Caco-2 (cell line): Measurements from ENCODE around the gene PHB1. TPM values are rescaled to one million over a fixed set of nuclear protein-coding genes. Genes with fewer than 3 reads are reported as not detected.
A peak's percentile ranks its signal among the peaks of the same experiment; 100 is the strongest.

Experiments
- BruUV-seq: library from RNA; stranded (reverse); fragments of 400-500 nt; replicated peaks from 2 replicates; lab custom pipeline; 2021; lab: Mats Ljungman, UMichigan
- CTCF ChIA-PET: fragments of 300-600 bp; sonication (Branson Sonifier 250); formaldehyde crosslinking; loops from one replicate; lab custom pipeline; 2022; ENCODE audit warnings: antibody characterized with exemption; lab: Charles Lee
- POLR2A ChIA-PET: fragments of 300-600 bp; sonication (Branson Sonifier 250); formaldehyde crosslinking; loops from one replicate; lab custom pipeline; 2022; ENCODE audit warnings: antibody characterized with exemption; lab: Charles Lee
- DNase-seq, 2 experiments: peaks; one replicate each; pipeline versions ENCODE4 v3.0.0 to v3.0.0-alpha.2; 2020 to 2022
- H3K27me3 ChIP-seq: replicated peaks from 2 replicates; pipeline ENCODE4 v1.6.0; 2011; ENCODE audit warnings: low read length; ENCODE audit not compliant: control insufficient read depth, insufficient read depth
- H3K36me3 ChIP-seq: 2 replicates; pipeline ENCODE4 v1.5.1; 2011; ENCODE audit warnings: low read length; ENCODE audit not compliant: control insufficient read depth, insufficient read depth
- H3K4me1 ChIP-seq: fragments of 250-450 bp; sonication (Bioruptor Pico); 2 replicates; pipeline ENCODE4 v1.5.1; 2020; ENCODE audit warnings: mild to moderate bottlenecking
- H3K4me3 ChIP-seq: 2 replicates; pipeline ENCODE4 v1.5.1; 2011; ENCODE audit warnings: low read depth, mild to moderate bottlenecking, control low read depth, low read length
- H3K9me3 ChIP-seq: fragments of 250-450 bp; sonication (Bioruptor Pico); 2 replicates; pipeline ENCODE4 v1.5.1; 2020; ENCODE audit warnings: mild to moderate bottlenecking, moderate library complexity
- H3K27ac Mint-ChIP-seq: one replicate; pipeline ENCODE4 v1.8.0; 2022; ENCODE audit warnings: mixed read lengths; ENCODE audit not compliant: unreplicated experiment
- H3K27me3 Mint-ChIP-seq: one replicate; pipeline ENCODE4 v1.8.0; 2022; ENCODE audit warnings: mixed read lengths; ENCODE audit not compliant: insufficient read depth, unreplicated experiment
- H3K36me3 Mint-ChIP-seq: one replicate; pipeline ENCODE4 v1.8.0; 2022; ENCODE audit warnings: mild to moderate bottlenecking, mixed read lengths; ENCODE audit not compliant: insufficient read depth, unreplicated experiment
- H3K4me1 Mint-ChIP-seq: one replicate; pipeline ENCODE4 v1.8.0; 2022; ENCODE audit warnings: low read depth, mixed read lengths; ENCODE audit not compliant: unreplicated experiment
- H3K4me3 Mint-ChIP-seq: one replicate; pipeline ENCODE4 v1.8.0; 2022; ENCODE audit warnings: mild to moderate bottlenecking, moderate library complexity, mixed read lengths; ENCODE audit not compliant: unreplicated experiment
- H3K9me3 Mint-ChIP-seq: one replicate; pipeline ENCODE4 v1.8.0; 2022; ENCODE audit warnings: mixed read lengths; ENCODE audit not compliant: unreplicated experiment
- intact Hi-C: fragments of 100-400 bp; cut with micrococcal nuclease; formaldehyde crosslinking; loops from one replicate; pipeline ENCODE4 v1.10.0; 2022; ENCODE audit not compliant: unreplicated experiment
- total RNA-seq: library from RNA; stranded (reverse); gene quantifications from 2 replicates; pipeline ENCODE4 v1.2.3, GENCODE V29; 2022
- TF ChIP-seq, protein P1 (sequence below), 2 experiments: fragments of 200-600 bp in 1 of 2; IDR thresholded peaks; 1 replicate in 1 of 2; 2 replicates in 1 of 2; pipeline versions ENCODE4 v1.5.1 to v1.8.0; 2011 to 2022; ENCODE audit warnings: antibody characterized with exemption in 1 of 2, control low read depth in 1 of 2, inconsistent platforms in 1 of 2, low read depth in 1 of 2, low read length in 1 of 2, mild to moderate bottlenecking in 1 of 2, moderate library complexity in 1 of 2; ENCODE audit not compliant: insufficient read depth in 1 of 2, severe bottlenecking in 1 of 2, unreplicated experiment in 1 of 2

Gene PHB1
- total RNA-seq, 1 experiment from 2014 or later: 761 TPM

DNA sequence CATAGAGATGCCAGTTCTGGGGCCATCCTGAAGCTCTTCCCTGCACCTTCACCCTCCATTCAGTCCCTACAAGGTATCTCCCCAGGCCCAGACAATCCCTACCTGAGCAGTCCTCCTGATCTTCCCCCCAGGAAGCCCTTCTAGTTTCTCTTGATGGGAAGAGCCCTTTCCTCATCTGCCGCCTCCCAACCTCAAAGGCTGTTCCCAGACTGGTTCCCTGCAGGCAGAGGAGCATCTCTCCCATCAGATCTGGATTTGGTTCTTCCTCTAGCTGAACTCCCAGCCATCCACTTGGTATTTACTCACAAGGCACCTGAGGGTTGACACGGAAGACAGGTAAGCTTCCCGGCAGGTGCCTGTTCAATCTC is 24.6 kb upstream of the PHB1 start:
- ChIA-PET CTCF (interaction anchor here (1.4 kb wide), 1 partner anchor 131 kb away, joined by 4 read pairs; no protein-coding TSS in a partner anchor), POLR2A (no interaction called here)
- Mint-ChIP-seq H3K27me3 (peaks cover 49% of the 10 kb centered on the region), H3K9me3 (no peaks in the 10 kb centered on the region), H3K4me3 (no peak overlapping the region), H3K36me3 (no peaks in the 10 kb centered on the region), H3K27ac (no peak overlapping the region), H3K4me1 (no peaks in the 10 kb centered on the region)
- no peaks in the 10 kb centered on the region for H3K4me1 ChIP-seq
- H3K4me3 ChIP-seq: no peak overlapping the region
- intact Hi-C loops: loop anchor here (5.0 kb wide), 1 partner anchor 33 kb away; no protein-coding TSS in a partner anchor
- peak in 1 of 2 experiments; percentile 43 for DNase-seq
- no TSS peak for BruUV-seq
- no peaks in the 10 kb centered on the region for H3K9me3 ChIP-seq
- peaks cover 3% of the 10 kb centered on the region; the same call in 1 of the 2 replicates for H3K27me3 ChIP-seq
- TF ChIP-seq, protein P1, sequence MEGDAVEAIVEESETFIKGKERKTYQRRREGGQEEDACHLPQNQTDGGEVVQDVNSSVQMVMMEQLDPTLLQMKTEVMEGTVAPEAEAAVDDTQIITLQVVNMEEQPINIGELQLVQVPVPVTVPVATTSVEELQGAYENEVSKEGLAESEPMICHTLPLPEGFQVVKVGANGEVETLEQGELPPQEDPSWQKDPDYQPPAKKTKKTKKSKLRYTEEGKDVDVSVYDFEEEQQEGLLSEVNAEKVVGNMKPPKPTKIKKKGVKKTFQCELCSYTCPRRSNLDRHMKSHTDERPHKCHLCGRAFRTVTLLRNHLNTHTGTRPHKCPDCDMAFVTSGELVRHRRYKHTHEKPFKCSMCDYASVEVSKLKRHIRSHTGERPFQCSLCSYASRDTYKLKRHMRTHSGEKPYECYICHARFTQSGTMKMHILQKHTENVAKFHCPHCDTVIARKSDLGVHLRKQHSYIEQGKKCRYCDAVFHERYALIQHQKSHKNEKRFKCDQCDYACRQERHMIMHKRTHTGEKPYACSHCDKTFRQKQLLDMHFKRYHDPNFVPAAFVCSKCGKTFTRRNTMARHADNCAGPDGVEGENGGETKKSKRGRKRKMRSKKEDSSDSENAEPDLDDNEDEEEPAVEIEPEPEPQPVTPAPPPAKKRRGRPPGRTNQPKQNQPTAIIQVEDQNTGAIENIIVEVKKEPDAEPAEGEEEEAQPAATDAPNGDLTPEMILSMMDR (IDR thresholded peaks at IDR 0.05; ENCODE audit: insufficient read depth in 1 of 2, low read depth in 1 of 2, low read length in 1 of 2, severe bottlenecking in 1 of 2, unreplicated experiment in 1 of 2): no peak
- H3K36me3 ChIP-seq: no peaks in the 10 kb centered on the region

DNA sequence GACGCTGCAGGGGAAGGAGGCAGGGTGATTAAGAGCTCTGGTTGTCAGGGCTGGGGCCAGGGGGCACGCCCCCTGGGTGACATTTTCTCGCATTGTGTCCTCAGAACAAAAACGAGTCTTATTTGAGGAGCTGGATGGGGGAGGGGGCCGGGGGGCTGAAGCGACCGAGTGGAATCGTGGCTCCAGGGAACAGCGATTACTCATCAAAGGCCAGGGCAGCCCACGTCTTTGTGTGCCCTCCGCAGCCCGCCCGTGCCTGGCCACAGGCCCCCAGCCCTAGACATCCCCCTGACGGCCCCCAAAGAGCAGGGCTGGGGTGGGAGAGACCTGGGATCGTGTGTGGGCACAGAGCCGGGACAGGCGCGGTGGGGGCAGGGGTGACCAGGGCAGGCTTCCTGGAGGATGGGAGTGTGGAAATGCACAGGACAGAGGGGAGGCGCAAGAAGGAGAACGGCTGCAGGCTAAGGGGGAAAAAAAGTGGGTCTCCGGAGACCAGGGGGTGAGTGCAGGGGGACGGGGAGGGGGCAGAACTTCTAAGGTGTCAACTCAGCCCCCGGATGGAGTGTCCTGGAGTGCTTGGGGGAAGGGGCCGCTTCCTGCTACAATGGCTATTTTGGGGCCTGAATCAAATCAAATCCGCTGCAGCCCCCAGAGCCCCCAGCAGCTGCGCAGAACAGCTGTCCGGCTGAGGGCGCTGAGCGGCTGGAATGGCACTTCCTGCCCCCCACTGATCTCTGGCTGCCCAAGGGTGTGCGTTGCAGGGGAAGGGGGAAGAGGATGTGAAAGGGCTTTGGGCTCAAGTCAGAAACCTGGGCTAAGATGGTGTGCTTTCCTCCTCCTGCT is 24.0 kb upstream of the PHB1 start:
- TF ChIP-seq, protein P1 (IDR thresholded peaks at IDR 0.05; ENCODE audit: insufficient read depth in 1 of 2, low read depth in 1 of 2, low read length in 1 of 2, severe bottlenecking in 1 of 2, unreplicated experiment in 1 of 2): no peak
- no peaks in the 10 kb centered on the region for H3K9me3 ChIP-seq
- no peaks in the 10 kb centered on the region for H3K9me3 Mint-ChIP-seq
- no peaks in the 10 kb centered on the region for H3K36me3 Mint-ChIP-seq
- no peak overlapping the region for H3K27ac Mint-ChIP-seq
- no peak overlapping the region for H3K4me3 ChIP-seq
- no peaks in the 10 kb centered on the region for H3K4me1 ChIP-seq
- no peaks in the 10 kb centered on the region for H3K36me3 ChIP-seq
- ChIA-PET POLR2A (interaction anchor here (0.6 to 0.7 kb wide), 4 partner anchors 47 to 270 kb away, joined by 3 to 4 read pairs (median 3); no protein-coding TSS in a partner anchor), CTCF (interaction anchor here (0.6 to 1.7 kb wide), 7 partner anchors 10 to 132 kb away, joined by 3 to 7 read pairs (median 3); partner anchors contain the start of genes NGFR and PHB1)
- H3K4me3 Mint-ChIP-seq: no peak overlapping the region
- H3K27me3 Mint-ChIP-seq: peaks cover 48% of the 10 kb centered on the region
- peaks cover 3% of the 10 kb centered on the region; the same call in 1 of the 2 replicates for H3K27me3 ChIP-seq
- intact Hi-C loops: loop anchor here (5.0 kb wide), 1 partner anchor 34 kb away; no protein-coding TSS in a partner anchor
- peak in 1 of 2 experiments; percentile 46 for DNase-seq
- no peaks in the 10 kb centered on the region for H3K4me1 Mint-ChIP-seq
- no TSS peak for BruUV-seq

DNA sequence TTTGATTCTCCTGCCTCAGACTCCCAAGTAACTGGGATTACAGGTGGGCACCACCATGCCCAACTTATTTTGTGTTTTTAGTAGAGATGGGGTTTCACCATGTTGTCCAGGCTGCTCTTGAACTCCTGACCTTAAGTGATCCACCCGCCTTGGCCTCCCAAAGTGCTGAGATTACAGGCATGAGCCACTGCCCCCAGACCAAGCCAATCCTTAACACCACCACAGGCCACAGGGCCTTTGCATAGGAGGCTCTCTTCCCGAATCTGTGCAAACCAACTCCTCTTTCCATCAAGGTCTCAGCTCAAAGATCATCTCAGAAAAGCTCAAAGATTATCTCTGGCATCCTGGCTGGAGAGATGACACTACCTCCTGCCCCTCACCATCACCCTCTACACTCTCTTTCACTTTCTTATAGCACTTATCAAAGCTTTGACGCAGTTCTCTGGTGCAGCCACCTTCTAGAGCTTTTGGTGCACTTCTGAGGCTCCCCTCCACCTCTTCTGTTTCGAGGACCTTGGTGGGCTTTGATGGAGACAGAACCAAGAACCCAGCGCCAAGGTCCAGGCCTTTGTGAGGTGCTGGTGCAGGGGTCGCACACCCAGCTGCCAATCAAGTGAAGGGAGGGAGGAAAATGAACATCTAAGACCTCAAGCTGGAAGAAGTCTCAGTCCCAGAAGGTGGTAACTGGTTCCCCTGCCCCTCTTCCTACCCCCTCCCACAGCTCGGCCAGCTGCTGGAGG is 23.2 kb upstream of the PHB1 start:
- Mint-ChIP-seq H3K27ac (no peak overlapping the region), H3K4me3 (no peak overlapping the region), H3K36me3 (no peaks in the 10 kb centered on the region), H3K4me1 (no peaks in the 10 kb centered on the region), H3K9me3 (no peaks in the 10 kb centered on the region), H3K27me3 (peaks cover 43% of the 10 kb centered on the region)
- Histone ChIP-seq H3K27me3 (peaks cover 3% of the 10 kb centered on the region; the same call in 1 of the 2 replicates), H3K4me1 (no peaks in the 10 kb centered on the region), H3K4me3 (no peak overlapping the region), H3K36me3 (no peaks in the 10 kb centered on the region), H3K9me3 (no peaks in the 10 kb centered on the region)
- TF ChIP-seq, protein P1 (IDR thresholded peaks at IDR 0.05; ENCODE audit: insufficient read depth in 1 of 2, low read depth in 1 of 2, low read length in 1 of 2, severe bottlenecking in 1 of 2, unreplicated experiment in 1 of 2): no peak
- CTCF ChIA-PET: interaction anchor here (0.6 to 1.7 kb wide), 7 partner anchors 9 to 132 kb away, joined by 3 to 7 read pairs (median 3); partner anchors contain the start of genes NGFR and PHB1
- BruUV-seq: no TSS peak
- peak in 1 of 2 experiments; percentile 26 for DNase-seq
- POLR2A ChIA-PET: interaction anchor here (0.6 to 0.7 kb wide), 3 partner anchors 47 to 271 kb away, joined by 3 to 4 read pairs (median 3); no protein-coding TSS in a partner anchor
- intact Hi-C loops: loop anchor here (5.0 kb wide), 1 partner anchor 34 kb away; no protein-coding TSS in a partner anchor
